IPS DF 19.7 (cell line): ENCODE results near the gene FARP1.

Experiments
- DNase-seq: peaks from one replicate; pipeline ENCODE4 v3.0.0-alpha.2; 2013; ENCODE audit warnings: low read depth, low spot score

Gene FARP1, protein sequence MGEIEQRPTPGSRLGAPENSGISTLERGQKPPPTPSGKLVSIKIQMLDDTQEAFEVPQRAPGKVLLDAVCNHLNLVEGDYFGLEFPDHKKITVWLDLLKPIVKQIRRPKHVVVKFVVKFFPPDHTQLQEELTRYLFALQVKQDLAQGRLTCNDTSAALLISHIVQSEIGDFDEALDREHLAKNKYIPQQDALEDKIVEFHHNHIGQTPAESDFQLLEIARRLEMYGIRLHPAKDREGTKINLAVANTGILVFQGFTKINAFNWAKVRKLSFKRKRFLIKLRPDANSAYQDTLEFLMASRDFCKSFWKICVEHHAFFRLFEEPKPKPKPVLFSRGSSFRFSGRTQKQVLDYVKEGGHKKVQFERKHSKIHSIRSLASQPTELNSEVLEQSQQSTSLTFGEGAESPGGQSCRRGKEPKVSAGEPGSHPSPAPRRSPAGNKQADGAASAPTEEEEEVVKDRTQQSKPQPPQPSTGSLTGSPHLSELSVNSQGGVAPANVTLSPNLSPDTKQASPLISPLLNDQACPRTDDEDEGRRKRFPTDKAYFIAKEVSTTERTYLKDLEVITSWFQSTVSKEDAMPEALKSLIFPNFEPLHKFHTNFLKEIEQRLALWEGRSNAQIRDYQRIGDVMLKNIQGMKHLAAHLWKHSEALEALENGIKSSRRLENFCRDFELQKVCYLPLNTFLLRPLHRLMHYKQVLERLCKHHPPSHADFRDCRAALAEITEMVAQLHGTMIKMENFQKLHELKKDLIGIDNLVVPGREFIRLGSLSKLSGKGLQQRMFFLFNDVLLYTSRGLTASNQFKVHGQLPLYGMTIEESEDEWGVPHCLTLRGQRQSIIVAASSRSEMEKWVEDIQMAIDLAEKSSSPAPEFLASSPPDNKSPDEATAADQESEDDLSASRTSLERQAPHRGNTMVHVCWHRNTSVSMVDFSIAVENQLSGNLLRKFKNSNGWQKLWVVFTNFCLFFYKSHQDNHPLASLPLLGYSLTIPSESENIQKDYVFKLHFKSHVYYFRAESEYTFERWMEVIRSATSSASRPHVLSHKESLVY

DNA sequence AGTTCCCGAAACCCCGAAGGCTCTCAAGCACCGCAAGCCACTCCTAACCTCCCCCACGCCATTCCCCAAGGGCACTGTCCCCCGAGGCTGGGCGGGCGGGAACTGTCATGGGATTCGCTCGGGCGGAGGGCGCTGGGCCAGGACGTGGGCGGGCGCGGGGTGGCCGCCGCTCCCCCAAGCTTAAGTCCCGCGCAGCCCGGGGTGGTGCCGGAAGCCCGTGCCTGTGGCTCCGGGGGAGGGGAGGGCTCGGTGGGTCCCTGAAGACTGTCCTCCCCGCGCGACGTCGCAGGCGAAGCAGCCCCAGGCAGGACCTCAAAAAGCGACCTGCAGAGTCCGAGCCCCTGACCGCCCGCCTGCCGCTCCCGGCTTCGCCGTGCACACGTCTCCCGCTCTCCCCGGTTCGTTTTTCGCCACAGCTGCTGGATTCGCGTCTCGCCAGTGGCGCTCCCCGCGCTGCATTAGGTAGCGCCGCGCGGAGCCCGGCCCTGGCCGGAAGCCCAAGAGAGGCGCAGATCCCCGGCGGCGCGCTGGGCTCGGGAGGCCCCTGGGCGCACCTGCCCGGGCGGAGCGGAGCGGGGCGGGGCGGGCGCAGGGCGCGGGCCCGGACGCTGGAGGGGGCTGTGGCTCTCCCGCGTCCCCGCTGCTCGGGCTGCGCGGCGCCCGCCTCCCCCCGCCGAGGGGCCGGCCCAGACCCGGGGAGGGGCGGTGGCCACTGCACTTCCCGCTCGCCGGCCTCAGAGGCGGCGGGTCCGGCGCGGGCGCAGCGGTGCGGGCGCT is at the start of gene FARP1:
Gene FARP1 (plus strand): TSS at position 715 of the 777 bp plus-strand sequence. CDS start 70,149 bp downstream, outside the sequence.
- DNase-seq, result no peak

- DNase-seq, result no peak
These were observed 48.1 kb upstream of the FARP1 start for GRCh38 chr13:98094678-98095266.

DNA sequence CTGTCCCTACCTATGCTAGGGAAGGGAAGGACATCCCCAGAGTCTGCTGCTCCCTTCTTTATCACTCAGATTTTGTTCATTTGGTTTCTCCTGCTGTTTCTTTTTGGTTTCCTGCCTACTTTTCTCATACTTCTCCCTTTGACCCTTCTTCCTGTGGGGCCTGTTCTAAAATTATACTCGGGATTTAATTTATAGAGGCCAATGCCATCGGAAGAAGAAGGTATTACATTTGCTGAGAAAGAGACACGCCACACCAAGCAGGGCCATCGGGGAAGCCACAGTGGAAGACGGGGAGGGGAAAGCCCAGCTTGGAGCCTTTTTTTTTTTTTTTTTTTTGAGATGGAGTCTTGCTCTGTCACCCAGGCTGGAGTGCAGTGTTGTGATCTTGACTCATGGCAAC is 46.8 kb upstream of the FARP1 start:
- DNase-seq, result no peak

DNA sequence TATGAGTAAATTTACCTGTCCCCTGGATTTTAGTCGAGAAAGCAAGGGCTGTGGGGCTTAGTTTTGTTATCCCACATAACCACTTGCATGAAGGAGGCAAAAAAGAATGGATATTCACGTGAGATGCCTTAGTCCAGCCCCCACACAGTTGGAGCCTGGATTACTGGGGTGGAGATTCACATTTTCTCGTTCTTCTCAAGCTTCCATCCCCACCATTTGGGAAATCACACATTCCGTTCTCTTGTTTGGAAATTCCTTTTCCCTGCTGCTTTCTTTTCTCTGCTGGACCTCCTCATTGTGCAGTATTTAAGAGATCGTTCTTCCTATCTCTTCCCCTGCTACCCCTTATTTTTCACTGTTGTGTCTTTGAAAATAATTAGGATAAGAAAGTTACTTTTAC is 45.1 kb upstream of the FARP1 start:
- no peak for DNase-seq

DNA sequence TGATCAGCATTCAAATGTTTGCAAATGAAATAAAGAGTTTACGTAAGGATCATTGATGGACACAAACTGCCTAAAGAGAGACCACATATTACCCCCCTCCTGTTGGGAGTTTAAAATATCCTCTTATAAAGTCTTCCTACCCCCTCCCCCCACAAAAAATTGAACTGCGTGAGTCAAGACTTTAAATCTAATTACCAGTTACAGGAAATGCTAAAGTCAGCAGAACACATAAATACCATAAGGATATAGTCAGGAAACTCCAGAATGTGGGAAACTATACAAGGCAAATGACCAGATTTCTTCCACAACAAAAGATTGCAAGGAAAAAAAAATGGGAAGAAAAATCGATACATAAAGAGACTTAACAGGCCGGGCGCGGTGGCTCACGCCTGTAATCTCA is 44.4 kb upstream of the FARP1 start:
- no peak for DNase-seq

- no peak for DNase-seq
These were observed 43.3 kb upstream of the FARP1 start for GRCh38 chr13:98099627-98100026.

GRCh38 chr13:98100481-98100880 is 42.4 kb upstream of the FARP1 start:
- DNase-seq, result no peak

DNA sequence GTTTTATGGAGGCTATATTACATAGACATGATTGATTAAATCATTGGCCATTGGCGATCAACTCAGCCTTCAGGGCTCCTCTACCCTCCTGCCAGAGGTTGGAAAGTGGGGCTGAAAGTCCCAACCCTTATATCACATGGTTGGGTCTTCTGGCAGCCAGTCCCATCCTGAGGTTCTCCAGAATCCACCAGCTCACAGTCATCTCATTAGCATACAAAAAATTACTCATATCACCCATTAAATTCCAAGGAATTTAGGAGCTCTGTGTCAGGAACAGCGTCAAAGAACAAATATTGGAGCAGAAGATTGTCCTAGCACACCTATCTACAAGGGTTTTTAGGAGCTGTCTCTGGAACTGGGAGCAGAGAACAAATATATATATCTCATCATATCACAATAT is 39.4 kb upstream of the FARP1 start:
- DNase-seq, result no peak

DNA sequence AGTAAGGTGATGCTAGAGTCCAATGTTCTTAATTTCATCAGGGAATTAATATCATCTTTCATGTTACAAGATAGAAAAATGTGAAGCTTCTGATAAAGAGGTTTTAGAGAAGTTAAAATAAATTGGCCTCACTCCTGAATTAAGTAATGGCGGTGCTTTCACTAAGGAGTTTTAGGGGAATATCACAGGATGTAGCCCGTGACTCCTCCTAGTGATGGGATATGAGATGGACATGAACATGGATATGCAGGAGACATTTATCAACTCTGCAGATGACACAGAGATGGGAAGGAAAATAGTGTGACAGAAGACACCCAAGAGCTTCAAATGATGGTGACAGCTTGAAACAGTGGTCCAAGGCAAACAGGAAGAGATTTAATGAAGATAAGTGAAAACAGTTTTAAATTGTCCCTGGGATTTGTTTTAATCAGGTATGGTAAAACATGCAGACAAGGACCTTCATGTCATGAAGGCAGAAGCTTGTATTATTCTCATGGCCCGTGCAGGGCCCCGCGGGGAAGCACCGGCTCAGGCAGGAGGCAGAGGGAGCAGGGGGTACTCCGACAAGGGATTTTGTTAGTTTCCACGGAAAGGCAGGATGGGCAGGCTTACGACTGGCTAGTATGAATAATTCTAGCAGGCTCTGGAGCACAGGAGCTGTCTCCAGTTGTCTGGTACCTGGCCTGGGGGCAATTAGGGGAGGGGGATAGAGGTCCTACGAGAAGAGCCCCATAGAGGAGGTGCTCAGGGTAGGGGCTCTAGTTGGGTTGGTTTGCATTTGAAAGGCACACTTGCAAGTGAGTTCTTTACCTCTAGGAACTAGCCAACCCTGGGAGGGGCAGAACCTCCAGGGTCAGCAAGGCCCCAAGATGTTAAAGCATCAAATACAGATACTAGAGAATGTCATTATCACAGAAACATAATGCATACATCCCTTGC is 38.7 kb upstream of the FARP1 start:
- no peak for DNase-seq

DNA sequence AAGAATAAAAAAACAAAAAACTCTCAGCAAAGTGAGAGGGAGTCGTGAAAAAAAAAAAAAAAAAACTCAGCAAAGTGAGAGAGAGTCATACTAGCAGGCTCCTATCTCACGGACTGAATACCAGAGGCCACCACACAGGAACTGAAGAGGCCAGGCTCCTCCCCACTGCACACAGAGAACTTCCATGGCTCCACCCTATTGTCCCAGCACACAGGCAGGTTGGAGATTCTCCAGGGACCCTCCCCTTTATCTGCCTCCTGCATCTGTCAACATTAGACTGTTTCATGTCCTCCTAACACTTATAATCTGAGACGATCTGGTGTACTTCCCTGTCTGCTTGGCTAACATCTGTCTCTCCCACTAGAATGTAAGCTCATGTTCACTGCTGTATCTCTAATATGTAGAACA is 37.0 kb upstream of the FARP1 start:
- no peak for DNase-seq

- DNase-seq, result no peak
These were observed 34.6 kb upstream of the FARP1 start for GRCh38 chr13:98108341-98108740.

DNA sequence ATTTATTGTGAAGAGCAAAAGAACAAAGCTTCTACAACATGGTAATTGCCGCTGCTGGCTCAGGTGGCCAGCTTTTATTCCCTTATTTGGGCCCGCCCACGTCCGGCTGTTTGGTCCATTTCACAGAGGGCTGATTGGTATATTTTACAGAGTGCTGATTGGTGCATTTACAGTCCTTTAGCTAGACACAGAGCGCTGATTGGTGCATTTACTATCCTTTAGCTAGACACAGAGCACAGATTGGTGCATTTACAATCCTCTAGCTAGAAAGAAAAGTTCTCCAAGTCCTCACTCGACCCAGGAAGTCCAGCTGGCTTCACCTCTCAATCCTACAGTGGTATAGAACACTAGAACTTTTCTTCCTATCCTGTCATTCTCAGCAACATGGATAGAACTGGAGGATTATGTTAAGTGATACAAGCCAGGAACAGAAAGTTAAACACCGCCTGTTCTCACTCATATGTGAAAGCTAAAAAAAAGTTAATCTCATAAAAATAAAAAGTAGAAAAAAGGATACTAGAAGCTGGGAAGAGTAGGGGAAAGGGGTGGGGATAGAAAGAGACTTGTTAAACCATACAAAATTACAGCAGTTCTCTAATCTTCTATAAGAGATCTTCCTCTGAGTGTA is 33.6 kb upstream of the FARP1 start:
- DNase-seq, result no peak

GRCh38 chr13:98110749-98111148 is 32.1 kb upstream of the FARP1 start:
- no peak for DNase-seq

DNA sequence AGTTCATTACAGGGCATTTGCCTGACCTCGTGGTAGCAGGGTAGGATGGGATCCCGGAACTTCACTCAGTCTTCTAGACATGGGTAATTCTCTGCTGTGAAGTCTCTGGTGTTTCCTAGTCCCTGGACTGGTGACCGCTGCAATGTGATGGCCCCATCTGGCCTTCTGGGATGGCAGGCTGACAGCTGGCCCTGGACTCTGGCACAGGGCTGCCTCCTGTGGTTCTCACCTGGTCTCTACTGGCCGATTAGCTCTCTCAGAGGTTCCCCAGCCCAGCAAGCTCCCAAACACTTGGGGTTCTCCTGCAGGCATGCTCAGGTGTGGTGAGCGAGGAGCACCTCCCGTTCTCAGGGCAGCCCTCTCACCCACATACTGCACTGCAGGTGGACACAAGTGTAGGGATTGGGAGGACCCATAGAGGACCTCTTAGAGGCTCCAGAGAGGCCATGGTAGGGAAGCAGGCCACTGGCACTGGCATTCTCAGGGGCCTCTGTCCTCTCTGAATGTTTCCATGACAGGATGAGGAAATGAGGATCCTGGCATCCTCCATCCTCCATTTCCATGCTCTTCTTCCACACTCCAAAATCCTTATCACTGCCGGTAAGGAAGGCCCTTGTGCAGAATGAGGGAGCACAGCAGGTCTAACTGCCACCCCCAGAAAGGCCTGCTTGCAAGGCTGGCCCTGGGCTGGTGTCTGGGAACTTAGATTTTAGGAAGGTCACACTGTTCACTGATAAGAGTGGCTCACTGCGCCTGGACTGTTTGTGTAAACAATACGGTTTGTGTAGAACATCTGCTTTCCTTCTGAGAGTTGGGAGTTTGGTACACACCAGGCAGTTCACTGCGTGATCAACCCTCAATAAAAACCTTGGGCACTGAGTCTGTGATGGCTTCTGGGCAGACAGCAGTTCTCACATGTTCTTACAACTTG is 31.5 kb upstream of the FARP1 start:
- DNase-seq, result no peak

- no peak for DNase-seq
These were observed 30.4 kb upstream of the FARP1 start for GRCh38 chr13:98112456-98112855.

DNA sequence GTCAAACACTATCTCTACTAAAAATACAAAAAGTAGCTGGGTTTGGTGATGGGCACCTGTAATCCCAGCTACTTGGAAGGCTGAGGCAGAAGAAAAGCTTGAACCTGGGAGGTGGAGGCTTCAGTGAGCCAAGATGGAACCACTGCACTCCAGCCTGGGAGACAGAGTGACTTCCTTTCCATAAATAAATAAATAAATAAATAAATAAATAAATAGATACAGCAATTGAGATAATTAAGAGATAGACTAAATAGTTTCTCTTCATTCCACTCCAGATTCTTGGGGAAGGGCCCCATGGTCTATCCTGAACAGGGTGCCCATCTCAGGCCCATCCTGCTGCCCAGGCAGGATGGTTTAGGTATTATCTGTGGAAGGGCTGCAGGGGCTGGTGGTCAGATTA is 24.0 kb upstream of the FARP1 start:
- DNase-seq, result no peak

- DNase-seq, result no peak
These were observed 19.7 kb upstream of the FARP1 start for GRCh38 chr13:98123176-98123575.

DNA sequence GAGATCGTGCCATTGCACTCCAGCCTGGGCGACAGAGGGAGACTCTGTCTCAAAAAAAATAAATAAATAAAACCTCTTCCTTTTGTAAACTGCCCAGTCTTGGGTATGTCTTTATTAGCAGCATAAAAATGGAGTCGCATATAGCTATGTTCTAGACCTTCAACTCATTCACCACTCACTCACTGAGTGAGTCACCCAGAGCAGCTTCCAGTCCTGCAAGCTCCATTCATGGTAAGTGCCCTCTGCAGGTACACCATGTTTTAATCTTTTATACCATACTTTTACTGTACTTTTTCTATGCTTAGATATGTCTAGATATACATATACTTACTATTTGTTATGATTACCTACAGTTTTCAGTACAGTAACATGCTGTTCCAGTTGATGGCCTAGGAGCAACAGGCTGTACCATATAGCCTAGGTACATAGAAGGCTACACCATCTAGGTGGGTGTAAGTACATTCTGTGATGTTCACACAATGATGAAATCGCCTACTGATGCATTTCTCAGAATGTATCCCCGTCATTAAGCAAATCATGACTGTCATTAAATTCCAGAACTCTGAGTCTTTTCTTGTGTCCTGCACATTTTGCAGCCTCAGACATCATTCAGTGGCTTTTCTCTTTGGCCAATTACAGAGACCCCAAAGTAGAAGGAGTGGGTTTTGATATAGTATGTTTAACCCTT is 13.7 kb upstream of the FARP1 start:
- DNase-seq, result no peak
